ENCODE data around the gene ACSS2.

ACSS2 gene

GRCh38 chr20:34849778-34850177, 26.6 kb upstream of the ACSS2 start:
- TF ChIP-seq CTCF (IDR thresholded peaks at IDR 0.05; ENCODE audit: low read depth, low read length) = no peak
- H3K4me3 ChIP-seq (ENCODE audit: low read depth, low read length) = no peak overlapping the region

- H3K4me3 ChIP-seq (ENCODE audit: low read depth, low read length) = no peak overlapping the region
- no peak for TF ChIP-seq CTCF (IDR thresholded peaks at IDR 0.05; ENCODE audit: low read depth, low read length)
Measured at GRCh38 chr20:34850969-34851368, 25.4 kb upstream of the ACSS2 start.

- H3K4me3 ChIP-seq (ENCODE audit: low read depth, low read length) = no peak overlapping the region
- TF ChIP-seq CTCF (IDR thresholded peaks at IDR 0.05; ENCODE audit: low read depth, low read length) = no peak
Measured at GRCh38 chr20:34852298-34852697, 24.1 kb upstream of the ACSS2 start.

- TF ChIP-seq CTCF (IDR thresholded peaks at IDR 0.05; ENCODE audit: low read depth, low read length) = no peak
- H3K4me3 ChIP-seq (ENCODE audit: low read depth, low read length) = no peak overlapping the region
Measured at GRCh38 chr20:34859367-34859766, 17.0 kb upstream of the ACSS2 start.

- H3K4me3 ChIP-seq (ENCODE audit: low read depth, low read length) = no peak overlapping the region
- no peak for TF ChIP-seq CTCF (IDR thresholded peaks at IDR 0.05; ENCODE audit: low read depth, low read length)
Measured at GRCh38 chr20:34859826-34860545, 16.4 kb upstream of the ACSS2 start.

GRCh38 chr20:34861386-34862084, 14.9 kb upstream of the ACSS2 start:
- H3K4me3 ChIP-seq (ENCODE audit: low read depth, low read length) = no peak overlapping the region
- no peak for TF ChIP-seq CTCF (IDR thresholded peaks at IDR 0.05; ENCODE audit: low read depth, low read length)

GRCh38 chr20:34862724-34863123, 13.7 kb upstream of the ACSS2 start:
- TF ChIP-seq CTCF (IDR thresholded peaks at IDR 0.05; ENCODE audit: low read depth, low read length) = no peak
- no peak overlapping the region for H3K4me3 ChIP-seq (ENCODE audit: low read depth, low read length)

Data from WI38 (cell line).